Stimulated activated CD8-positive, alpha-beta memory T cell treated with anti-CD3 and anti-CD28 coated beads, Interleukin-15, amount 100 ng/mL, for 24 hours (primary cell): ENCODE results near the gene RHBDD1.

Experiments
- DNase-seq: peaks from one replicate; pipeline ENCODE4 v3.0.0-alpha.2; 2020; ENCODE audit warnings: low read depth

Gene RHBDD1

DNA sequence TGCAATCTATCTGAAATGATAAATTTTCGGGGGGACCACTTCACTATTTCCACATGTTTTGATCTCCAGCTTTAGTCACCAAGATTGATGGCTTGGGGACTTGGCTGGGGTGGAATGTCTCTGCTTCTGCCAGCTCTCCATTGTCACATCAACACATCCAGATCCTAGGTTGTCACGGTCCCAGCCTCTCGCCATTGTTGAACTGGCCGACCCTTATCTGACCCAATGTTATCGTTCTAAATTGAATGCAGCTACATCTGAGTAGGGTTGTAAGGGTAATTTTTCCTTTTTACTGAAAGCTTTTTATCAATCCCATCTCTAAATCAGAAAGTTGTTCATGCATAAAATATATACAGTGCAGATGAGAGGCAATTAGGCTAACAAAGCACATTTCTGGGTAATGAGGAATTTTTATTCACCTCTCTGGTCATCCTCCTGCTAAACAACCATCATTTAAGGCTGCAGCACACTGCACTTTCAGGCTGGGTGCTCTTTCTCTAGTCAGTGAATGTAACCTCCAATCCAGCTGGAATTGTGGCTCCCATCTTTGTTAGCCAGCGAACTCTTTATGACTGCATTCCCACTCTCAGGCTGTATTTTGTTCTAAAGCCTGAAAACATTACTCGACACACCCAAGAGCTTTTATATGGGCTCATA, 200.0 kb downstream of the RHBDD1 start:
- no peak for DNase-seq

- DNase-seq, result no peak
These were observed 200.7 kb downstream of the RHBDD1 start for GRCh38 chr2:227036527-227036926.

DNA sequence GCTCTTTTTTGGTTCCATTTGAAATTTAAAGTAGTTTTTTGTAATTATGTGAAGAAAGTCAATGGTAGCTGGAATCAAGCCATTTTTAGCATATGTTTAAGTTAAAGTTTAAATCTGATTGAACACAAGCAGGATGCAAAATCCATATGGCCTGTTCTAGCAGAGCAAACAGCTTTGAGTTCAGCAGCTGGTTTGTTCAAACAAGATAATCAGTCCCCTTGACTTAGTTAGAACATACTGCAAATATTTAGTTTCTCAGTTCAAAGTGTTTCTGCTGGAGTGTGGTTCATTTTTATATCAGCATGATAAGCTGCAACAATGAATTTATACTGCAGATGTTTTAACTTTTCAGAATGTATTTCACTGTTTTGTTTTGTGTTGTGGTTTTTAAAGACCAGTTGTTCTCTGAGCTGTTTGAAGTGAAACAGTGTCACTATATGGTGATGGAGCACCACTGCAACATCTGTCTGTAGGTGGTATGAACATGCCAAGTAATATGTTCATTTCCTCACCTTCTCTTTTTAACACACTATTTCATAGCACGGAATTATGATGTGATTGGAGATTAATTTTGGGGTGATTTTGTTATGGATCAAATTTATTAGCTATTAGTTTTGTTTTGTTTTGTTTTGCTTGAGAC, 202.8 kb downstream of the RHBDD1 start:
- DNase-seq, result no peak

GRCh38 chr2:227043981-227044380, 208.1 kb downstream of the RHBDD1 start:
- no peak for DNase-seq
